OCI-LY1 (cell line): Measurements from ENCODE around the gene C4A.

Experiments used
- H2AFZ ChIP-seq: fragments of 200-600 bp; sonication (generic), shearing (Covaris generic); 2 replicates; pipeline ENCODE4 v1.6.0; 2014; ENCODE audit warnings: antibody characterized with exemption, mild to moderate bottlenecking, low read length
- H3F3A ChIP-seq: fragments of 200-600 bp; sonication (generic), shearing (Covaris generic); 2 replicates; pipeline ENCODE4 v1.6.0; 2014; ENCODE audit warnings: mild to moderate bottlenecking, antibody characterized with exemption, low read length, moderate library complexity; ENCODE audit not compliant: insufficient read depth
- H3K27ac ChIP-seq: fragments of 200-600 bp; sonication (generic); 2 replicates; pipeline ENCODE4 v1.5.1; 2014; ENCODE audit warnings: low read length, mixed run types, mild to moderate bottlenecking, low read depth; ENCODE audit not compliant: poor library complexity, severe bottlenecking
- H3K27me3 ChIP-seq: fragments of 200-600 bp; sonication (generic); 2 replicates; pipeline ENCODE4 v1.6.0; 2014; ENCODE audit warnings: antibody characterized with exemption, mild to moderate bottlenecking, low read length, moderate library complexity; ENCODE audit not compliant: insufficient read depth
- H3K36me3 ChIP-seq: fragments of 200-600 bp; sonication (generic); 2 replicates; pipeline ENCODE4 v1.6.1; 2014; ENCODE audit warnings: mild to moderate bottlenecking, antibody characterized with exemption, low read length, moderate library complexity, mixed read lengths; ENCODE audit not compliant: insufficient read depth
- H3K4me1 ChIP-seq: fragments of 200-600 bp; sonication (generic); 2 replicates; pipeline ENCODE4 v1.5.1; 2014; ENCODE audit warnings: mild to moderate bottlenecking, low read length, moderate library complexity; ENCODE audit not compliant: insufficient read depth, severe bottlenecking
- H3K4me2 ChIP-seq: fragments of 200-600 bp; sonication (generic), shearing (Covaris generic); 2 replicates; pipeline ENCODE4 v1.6.1; 2014; ENCODE audit warnings: low read length
- H3K4me3 ChIP-seq: fragments of 200-600 bp; sonication (generic); 2 replicates; pipeline ENCODE4 v1.5.1; 2014; ENCODE audit warnings: low read length, low read depth, mild to moderate bottlenecking, mixed read lengths; ENCODE audit not compliant: poor library complexity, severe bottlenecking
- H3K79me2 ChIP-seq: fragments of 200-600 bp; shearing (Covaris generic); 2 replicates; pipeline ENCODE4 v1.6.1; 2016; ENCODE audit warnings: mixed run types, low read length, mixed read lengths; ENCODE audit not compliant: insufficient read depth
- H3K9ac ChIP-seq: fragments of 200-600 bp; sonication (generic), shearing (Covaris generic); 2 replicates; pipeline ENCODE4 v1.6.1; 2014; ENCODE audit warnings: mild to moderate bottlenecking, low read length, mixed read lengths
- H3K9me2 ChIP-seq: fragments of 200-600 bp; sonication (generic), shearing (Covaris generic); 2 replicates; pipeline ENCODE4 v1.6.1; 2014; ENCODE audit warnings: low read depth, mild to moderate bottlenecking, low read length, mixed read lengths
- H3K9me3 ChIP-seq: fragments of 200-600 bp; shearing (Covaris generic); 2 replicates; pipeline ENCODE4 v1.6.1; 2014; ENCODE audit warnings: low read length, mixed read lengths
- H4K20me1 ChIP-seq: fragments of 200-600 bp; sonication (generic), shearing (Covaris generic); 2 replicates; pipeline ENCODE4 v1.6.0; 2016; ENCODE audit warnings: mild to moderate bottlenecking, low read length; ENCODE audit not compliant: insufficient read depth
- CTCF ChIP-seq: fragments of 200-600 bp; sonication (generic), shearing (Covaris generic); IDR thresholded peaks from 2 replicates; pipeline ENCODE4 v1.5.1; 2017; ENCODE audit warnings: mild to moderate bottlenecking, antibody characterized with exemption, low read length, moderate library complexity, mixed read lengths
- EZH2 ChIP-seq: fragments of 200-600 bp; sonication (generic), shearing (Covaris generic); IDR thresholded peaks from 2 replicates; pipeline ENCODE4 v1.8.0; 2017; ENCODE audit warnings: borderline replicate concordance, mixed run types, mild to moderate bottlenecking, antibody characterized with exemption, low read length, moderate library complexity, mixed read lengths

The C4A gene

GRCh38 chr6:31958412-31958740 lies 23.5 kb upstream of the C4A start:
- H3K79me2 ChIP-seq = peaks cover 8% of the 10 kb centered on the region; the same call in 1 of the 2 replicates
- peaks cover 61% of the 10 kb centered on the region for H3K36me3 ChIP-seq
- peak overlapping the region; percentile 65; the same call in 1 of the 2 replicates for H2AFZ ChIP-seq
- H3F3A ChIP-seq = no peaks in the 10 kb centered on the region
- H3K4me2 ChIP-seq = peak overlapping the region; percentile 99
- H3K9me2 ChIP-seq = no peaks in the 10 kb centered on the region
- H3K27me3 ChIP-seq = no peaks in the 10 kb centered on the region
- TF ChIP-seq CTCF (no peak), EZH2 (no peak)
- H3K4me3 ChIP-seq = peak overlapping the region; percentile 100
- no peaks in the 10 kb centered on the region for H4K20me1 ChIP-seq
- H3K9ac ChIP-seq = peak overlapping the region; percentile 100
- H3K27ac ChIP-seq = no peak overlapping the region
- H3K4me1 ChIP-seq = peaks cover 24% of the 10 kb centered on the region
- H3K9me3 ChIP-seq = no peaks in the 10 kb centered on the region

GRCh38 chr6:31958741-31959739 lies 22.8 kb upstream of the C4A start, which contains the start of the genes NELFE and SKIC2:
NELFE (minus strand) TSS chr6:31958971; CDS start chr6:31958446, 525 bp downstream.
SKIC2 (plus strand) TSS chr6:31959175; CDS start chr6:31959193, 18 bp downstream.
- Histone ChIP-seq H3K9ac (peak within 1 kb of the TSS; percentile 100), H3K27ac (no peak within 1 kb of the TSS), H3K4me1 (peaks cover 24% of the 10 kb centered on the region), H4K20me1 (no peaks in the 10 kb centered on the region), H3F3A (no peaks in the 10 kb centered on the region), H2AFZ (peak within 1 kb of the TSS; percentile 65; the same call in 1 of the 2 replicates), H3K79me2 (peaks cover 8% of the 10 kb centered on the region; the same call in 1 of the 2 replicates), H3K36me3 (peaks cover 61% of the 10 kb centered on the region), H3K27me3 (no peaks in the 10 kb centered on the region), H3K9me3 (no peaks in the 10 kb centered on the region), H3K4me3 (peak within 1 kb of the TSS; percentile 100), H3K4me2 (peak within 1 kb of the TSS; percentile 99), H3K9me2 (no peaks in the 10 kb centered on the region)
- no peak for TF ChIP-seq CTCF
- no peak for TF ChIP-seq EZH2

- Histone ChIP-seq H3K4me3 (no peak overlapping the region), H3K27ac (no peak overlapping the region), H3K36me3 (peaks cover 75% of the 10 kb centered on the region), H3K4me1 (peaks cover 24% of the 10 kb centered on the region), H3K27me3 (no peaks in the 10 kb centered on the region), H3K4me2 (no peak overlapping the region), H3F3A (no peaks in the 10 kb centered on the region), H4K20me1 (no peaks in the 10 kb centered on the region), H3K9me2 (no peaks in the 10 kb centered on the region), H3K9me3 (no peaks in the 10 kb centered on the region), H2AFZ (no peak overlapping the region), H3K79me2 (peaks cover 8% of the 10 kb centered on the region; the same call in 1 of the 2 replicates), H3K9ac (no peak overlapping the region)
- no peak for TF ChIP-seq CTCF
- no peak for TF ChIP-seq EZH2
Observed at GRCh38 chr6:31961616-31962015, 20.2 kb upstream of the C4A start.
